ENCODE measurements around the gene TRIM68. TPM values are rescaled to one million over a fixed set of nuclear protein-coding genes. Genes with fewer than 3 reads are reported as not detected.

The TRIM68 gene
- total and polyA plus RNA-seq, 2 experiments from 2014 or later, result 5.9 to 16.1 TPM

DNA sequence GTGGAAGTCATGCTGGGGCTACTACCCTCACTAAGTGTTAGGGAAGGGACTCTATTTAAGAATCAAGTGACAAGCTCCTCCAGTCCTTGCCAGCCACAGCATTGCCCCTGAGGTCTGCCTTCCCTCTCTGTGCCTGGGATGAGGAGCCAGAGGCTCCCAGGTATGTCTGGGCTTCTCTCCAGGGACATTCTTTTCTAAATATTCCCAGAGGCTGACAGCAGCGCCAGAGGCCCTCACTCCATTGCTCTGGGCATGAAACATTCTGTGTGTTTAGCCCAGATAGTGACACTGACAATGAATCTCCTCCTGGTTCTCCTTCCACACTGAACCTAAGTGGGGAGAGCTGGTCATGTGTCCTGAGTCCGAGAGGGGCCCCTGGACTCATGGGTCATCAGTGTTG, 37.9 kb upstream of the TRIM68 start:
- Histone ChIP-seq H3K4me1 (ENCODE audit: insufficient read depth) (no peaks in the 10 kb centered on the region), H3K27me3 (peaks cover 5% of the 10 kb centered on the region), H4K20me1 (ENCODE audit: insufficient read depth, poor library complexity, severe bottlenecking) (no peaks in the 10 kb centered on the region), H3K4me3 (no peak overlapping the region), H2AFZ (no peak overlapping the region), H3K79me2 (no peaks in the 10 kb centered on the region), H3K36me3 (replicated peaks; ENCODE audit: insufficient read depth, low read depth) (no peaks in the 10 kb centered on the region), H3K4me2 (no peak overlapping the region), H3K9me2 (replicated peaks; ENCODE audit: insufficient read depth) (no peaks in the 10 kb centered on the region), H3K27ac (no peak overlapping the region), H3K9me3 (ENCODE audit: low read depth) (no peaks in the 10 kb centered on the region)
- TF ChIP-seq EZH2 (IDR thresholded peaks at IDR 0.05; ENCODE audit: borderline replicate concordance) (no peak), EZH2phosphoT487 (IDR thresholded peaks at IDR 0.05; ENCODE audit: low read depth, severe bottlenecking, unreplicated experiment) (no peak)
- TF ChIP-seq, protein P1, sequence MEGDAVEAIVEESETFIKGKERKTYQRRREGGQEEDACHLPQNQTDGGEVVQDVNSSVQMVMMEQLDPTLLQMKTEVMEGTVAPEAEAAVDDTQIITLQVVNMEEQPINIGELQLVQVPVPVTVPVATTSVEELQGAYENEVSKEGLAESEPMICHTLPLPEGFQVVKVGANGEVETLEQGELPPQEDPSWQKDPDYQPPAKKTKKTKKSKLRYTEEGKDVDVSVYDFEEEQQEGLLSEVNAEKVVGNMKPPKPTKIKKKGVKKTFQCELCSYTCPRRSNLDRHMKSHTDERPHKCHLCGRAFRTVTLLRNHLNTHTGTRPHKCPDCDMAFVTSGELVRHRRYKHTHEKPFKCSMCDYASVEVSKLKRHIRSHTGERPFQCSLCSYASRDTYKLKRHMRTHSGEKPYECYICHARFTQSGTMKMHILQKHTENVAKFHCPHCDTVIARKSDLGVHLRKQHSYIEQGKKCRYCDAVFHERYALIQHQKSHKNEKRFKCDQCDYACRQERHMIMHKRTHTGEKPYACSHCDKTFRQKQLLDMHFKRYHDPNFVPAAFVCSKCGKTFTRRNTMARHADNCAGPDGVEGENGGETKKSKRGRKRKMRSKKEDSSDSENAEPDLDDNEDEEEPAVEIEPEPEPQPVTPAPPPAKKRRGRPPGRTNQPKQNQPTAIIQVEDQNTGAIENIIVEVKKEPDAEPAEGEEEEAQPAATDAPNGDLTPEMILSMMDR (IDR thresholded peaks at IDR 0.05; ENCODE audit: poor library complexity), result no peak
- DNase-seq (ENCODE audit: low spot score), result no peak
- WGBS (ENCODE audit: low lambda C conversion rate, missing lambda C conversion rate), result 79% methylated on average over 2 of the region's 2 CpGs

DNA sequence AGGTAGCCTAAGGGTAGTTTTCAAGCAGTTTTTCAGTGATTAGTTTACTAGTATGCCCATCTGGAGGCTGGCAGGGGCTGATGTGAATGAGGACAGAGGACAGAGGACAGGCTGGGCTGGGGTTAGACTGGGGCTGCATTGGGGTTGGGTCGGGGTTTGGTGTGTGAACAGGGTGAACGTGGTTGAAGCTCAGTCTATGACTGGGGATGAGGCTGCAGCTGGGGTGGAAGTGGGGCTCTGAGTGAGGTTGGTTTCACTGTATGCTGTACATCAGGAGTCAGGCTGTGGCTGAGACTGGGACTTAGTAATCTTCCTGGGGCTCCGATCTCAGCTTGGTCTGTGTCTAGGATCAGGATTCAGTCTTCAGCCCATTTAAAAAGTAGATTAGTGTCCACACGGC, 36.2 kb upstream of the TRIM68 start:
- Histone ChIP-seq H2AFZ (no peak overlapping the region), H3K79me2 (no peaks in the 10 kb centered on the region), H3K27me3 (peaks cover 5% of the 10 kb centered on the region), H4K20me1 (ENCODE audit: insufficient read depth, poor library complexity, severe bottlenecking) (no peaks in the 10 kb centered on the region), H3K4me3 (no peak overlapping the region), H3K4me2 (no peak overlapping the region), H3K9me2 (replicated peaks; ENCODE audit: insufficient read depth) (no peaks in the 10 kb centered on the region), H3K9me3 (ENCODE audit: low read depth) (no peaks in the 10 kb centered on the region), H3K27ac (no peak overlapping the region), H3K36me3 (replicated peaks; ENCODE audit: insufficient read depth, low read depth) (no peaks in the 10 kb centered on the region), H3K4me1 (ENCODE audit: insufficient read depth) (no peaks in the 10 kb centered on the region)
- DNase-seq (ENCODE audit: low spot score), result no peak
- no peak for TF ChIP-seq EZH2 (IDR thresholded peaks at IDR 0.05; ENCODE audit: borderline replicate concordance)
- TF ChIP-seq, protein P1 (IDR thresholded peaks at IDR 0.05; ENCODE audit: poor library complexity), result no peak
- TF ChIP-seq EZH2phosphoT487 (IDR thresholded peaks at IDR 0.05; ENCODE audit: low read depth, severe bottlenecking, unreplicated experiment), result no peak
- WGBS (ENCODE audit: low lambda C conversion rate, missing lambda C conversion rate), result 48% methylated on average over 4 of the region's 4 CpGs

DNA sequence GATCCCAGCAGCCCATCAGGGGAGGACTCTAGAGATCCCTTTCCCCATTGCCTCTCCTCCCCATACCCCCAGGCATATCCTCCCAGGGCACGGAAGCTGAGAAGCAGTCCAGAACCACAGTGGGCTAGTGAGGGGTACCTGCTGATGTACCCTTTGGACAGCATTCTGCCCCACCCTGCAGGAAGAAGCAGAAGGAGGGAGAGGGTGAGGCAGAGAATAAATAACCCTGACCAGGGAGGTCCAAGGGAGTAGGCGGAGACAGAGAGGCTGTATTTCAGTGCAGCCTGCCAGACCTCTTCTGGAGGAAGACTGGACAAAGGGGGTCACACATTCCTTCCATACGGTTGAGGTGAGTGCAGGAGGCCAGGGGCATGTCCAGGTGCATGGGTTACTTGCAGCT, 35.7 kb upstream of the TRIM68 start, which contains the start of gene OR51E1:
Gene OR51E1, plus strand, starts transcription at position 301 of the 400 bp plus-strand sequence. CDS start 8,545 bp downstream, outside the sequence.
- H3K27me3 ChIP-seq, result no peaks in the 10 kb centered on the region
- H3K9me3 ChIP-seq (ENCODE audit: low read depth), result no peaks in the 10 kb centered on the region
- WGBS (ENCODE audit: low lambda C conversion rate, missing lambda C conversion rate), result 90% methylated on average over 3 of the region's 3 CpGs
- H4K20me1 ChIP-seq (ENCODE audit: insufficient read depth, poor library complexity, severe bottlenecking), result no peaks in the 10 kb centered on the region
- H3K4me1 ChIP-seq (ENCODE audit: insufficient read depth), result no peaks in the 10 kb centered on the region
- no peak within 1 kb of the TSS for H2AFZ ChIP-seq
- no peak within 1 kb of the TSS for H3K27ac ChIP-seq
- H3K36me3 ChIP-seq (replicated peaks; ENCODE audit: insufficient read depth, low read depth), result no peaks in the 10 kb centered on the region
- H3K9me2 ChIP-seq (replicated peaks; ENCODE audit: insufficient read depth), result no peaks in the 10 kb centered on the region
- TF ChIP-seq, protein P1 (IDR thresholded peaks at IDR 0.05; ENCODE audit: poor library complexity), result no peak
- TF ChIP-seq EZH2 (IDR thresholded peaks at IDR 0.05; ENCODE audit: borderline replicate concordance) (no peak), EZH2phosphoT487 (IDR thresholded peaks at IDR 0.05; ENCODE audit: low read depth, severe bottlenecking, unreplicated experiment) (no peak)
- H3K4me2 ChIP-seq, result no peak within 1 kb of the TSS
- DNase-seq (ENCODE audit: low spot score), result no peak
- no peaks in the 10 kb centered on the region for H3K79me2 ChIP-seq
- H3K4me3 ChIP-seq, result no peak within 1 kb of the TSS

DNA sequence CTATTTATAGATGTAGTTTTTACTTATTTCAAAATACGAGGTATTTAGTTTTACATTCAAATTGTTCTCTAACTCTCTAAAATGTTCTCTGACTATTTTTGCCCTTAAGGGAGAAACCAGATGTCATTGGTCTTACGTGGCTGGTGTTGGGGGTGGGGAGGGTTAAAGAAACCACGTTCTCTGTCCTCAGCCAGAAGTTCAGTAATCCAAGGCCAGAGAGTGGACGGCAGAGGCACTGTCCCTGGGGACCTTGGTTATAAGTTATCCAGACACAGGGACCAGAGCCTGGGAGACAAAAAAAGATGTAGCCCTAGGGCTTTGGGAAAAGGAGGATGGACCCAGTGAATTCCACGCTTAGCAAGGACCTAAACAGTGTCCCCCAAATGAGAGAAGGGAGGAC, 35.0 kb upstream of the TRIM68 start:
- H3K4me1 ChIP-seq (ENCODE audit: insufficient read depth), result no peaks in the 10 kb centered on the region
- no peak overlapping the region for H3K4me3 ChIP-seq
- H3K9me3 ChIP-seq (ENCODE audit: low read depth), result no peaks in the 10 kb centered on the region
- 52% methylated on average over 5 of the region's 5 CpGs for WGBS (ENCODE audit: low lambda C conversion rate, missing lambda C conversion rate)
- no peaks in the 10 kb centered on the region for H3K27me3 ChIP-seq
- no peak overlapping the region for H3K4me2 ChIP-seq
- no peak for DNase-seq (ENCODE audit: low spot score)
- H3K36me3 ChIP-seq (replicated peaks; ENCODE audit: insufficient read depth, low read depth), result no peaks in the 10 kb centered on the region
- H2AFZ ChIP-seq, result no peak overlapping the region
- no peak overlapping the region for H3K27ac ChIP-seq
- no peaks in the 10 kb centered on the region for H3K9me2 ChIP-seq (replicated peaks; ENCODE audit: insufficient read depth)
- no peak for TF ChIP-seq EZH2 (IDR thresholded peaks at IDR 0.05; ENCODE audit: borderline replicate concordance)
- TF ChIP-seq EZH2phosphoT487 (IDR thresholded peaks at IDR 0.05; ENCODE audit: low read depth, severe bottlenecking, unreplicated experiment), result no peak
- TF ChIP-seq, protein P1 (IDR thresholded peaks at IDR 0.05; ENCODE audit: poor library complexity), result no peak
- no peaks in the 10 kb centered on the region for H3K79me2 ChIP-seq
- H4K20me1 ChIP-seq (ENCODE audit: insufficient read depth, poor library complexity, severe bottlenecking), result no peaks in the 10 kb centered on the region

All from hepatocyte (in vitro differentiated cells).